ENCODE results near the gene FNTB. TPM values are rescaled to one million over a fixed set of nuclear protein-coding genes. Genes with fewer than 3 reads are reported as not detected.

FNTB gene
- total and polyA plus RNA-seq, 2 experiments from 2014 or later = 8.6 to 12.5 TPM

DNA sequence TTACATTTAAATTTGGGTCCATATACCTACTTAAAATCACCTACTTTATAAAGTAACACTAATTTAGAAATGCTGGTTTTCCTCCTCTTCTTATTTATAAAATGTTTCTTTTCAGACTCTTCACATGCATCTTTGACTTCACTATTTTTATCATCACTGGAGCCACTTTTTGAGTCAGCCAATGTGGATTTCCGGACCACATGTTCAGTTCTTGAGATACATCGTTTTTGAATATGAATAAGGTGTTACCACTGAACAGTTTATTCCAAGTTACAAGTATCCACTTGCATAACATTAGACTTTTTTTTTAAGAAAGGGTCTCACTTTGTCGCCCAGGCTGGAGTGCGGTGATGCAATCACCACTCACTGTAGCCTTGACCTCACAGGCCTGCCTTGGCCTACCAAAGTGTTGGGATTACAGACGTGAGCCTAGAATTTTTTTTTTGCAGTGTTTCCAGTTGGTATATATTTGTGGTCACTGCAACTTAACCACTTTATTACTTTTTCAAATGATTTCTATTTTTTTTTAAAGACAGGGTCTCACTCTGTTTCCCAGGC, 5.7 kb downstream of the FNTB start (continued):
- TF ChIP-seq, protein P1, sequence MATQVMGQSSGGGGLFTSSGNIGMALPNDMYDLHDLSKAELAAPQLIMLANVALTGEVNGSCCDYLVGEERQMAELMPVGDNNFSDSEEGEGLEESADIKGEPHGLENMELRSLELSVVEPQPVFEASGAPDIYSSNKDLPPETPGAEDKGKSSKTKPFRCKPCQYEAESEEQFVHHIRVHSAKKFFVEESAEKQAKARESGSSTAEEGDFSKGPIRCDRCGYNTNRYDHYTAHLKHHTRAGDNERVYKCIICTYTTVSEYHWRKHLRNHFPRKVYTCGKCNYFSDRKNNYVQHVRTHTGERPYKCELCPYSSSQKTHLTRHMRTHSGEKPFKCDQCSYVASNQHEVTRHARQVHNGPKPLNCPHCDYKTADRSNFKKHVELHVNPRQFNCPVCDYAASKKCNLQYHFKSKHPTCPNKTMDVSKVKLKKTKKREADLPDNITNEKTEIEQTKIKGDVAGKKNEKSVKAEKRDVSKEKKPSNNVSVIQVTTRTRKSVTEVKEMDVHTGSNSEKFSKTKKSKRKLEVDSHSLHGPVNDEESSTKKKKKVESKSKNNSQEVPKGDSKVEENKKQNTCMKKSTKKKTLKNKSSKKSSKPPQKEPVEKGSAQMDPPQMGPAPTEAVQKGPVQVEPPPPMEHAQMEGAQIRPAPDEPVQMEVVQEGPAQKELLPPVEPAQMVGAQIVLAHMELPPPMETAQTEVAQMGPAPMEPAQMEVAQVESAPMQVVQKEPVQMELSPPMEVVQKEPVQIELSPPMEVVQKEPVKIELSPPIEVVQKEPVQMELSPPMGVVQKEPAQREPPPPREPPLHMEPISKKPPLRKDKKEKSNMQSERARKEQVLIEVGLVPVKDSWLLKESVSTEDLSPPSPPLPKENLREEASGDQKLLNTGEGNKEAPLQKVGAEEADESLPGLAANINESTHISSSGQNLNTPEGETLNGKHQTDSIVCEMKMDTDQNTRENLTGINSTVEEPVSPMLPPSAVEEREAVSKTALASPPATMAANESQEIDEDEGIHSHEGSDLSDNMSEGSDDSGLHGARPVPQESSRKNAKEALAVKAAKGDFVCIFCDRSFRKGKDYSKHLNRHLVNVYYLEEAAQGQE (IDR thresholded peaks at IDR 0.05; ENCODE audit: unreplicated experiment) = no peak
- no peak for TF ChIP-seq POLR2AphosphoS5 (IDR thresholded peaks at IDR 0.05; ENCODE audit: low read depth)
- no peak for TF ChIP-seq EZH2 (IDR thresholded peaks at IDR 0.05; ENCODE audit: low read depth, unreplicated experiment)
- TF ChIP-seq JUNB (IDR thresholded peaks at IDR 0.05; ENCODE audit: unreplicated experiment) = no peak
- no peak for TF ChIP-seq ZNF114 (CRISPR knock-in tag; IDR thresholded peaks at IDR 0.05)
- no peak for TF ChIP-seq NANOG (IDR thresholded peaks at IDR 0.05; ENCODE audit: borderline replicate concordance)

- ATAC-seq (no peak), DNase-seq (ENCODE audit: low spot score) (no peak)
- Histone ChIP-seq H3K4me1 (ENCODE audit: insufficient read depth) (peaks cover 3% of the 10 kb centered on the region), H2AFZ (no peak overlapping the region), H3K36me3 (ENCODE audit: insufficient read depth) (no peaks in the 10 kb centered on the region), H3K79me2 (replicated peaks; ENCODE audit: insufficient read depth) (peaks cover 25% of the 10 kb centered on the region), H4K20me1 (replicated peaks; ENCODE audit: insufficient read depth) (peaks cover 6% of the 10 kb centered on the region; the same call in 1 of the 2 replicates), H3K27me3 (ENCODE audit: insufficient read depth) (no peaks in the 10 kb centered on the region), H3K4me2 (no peak overlapping the region), H3K4me3 (no peak overlapping the region), H3K27ac (ENCODE audit: low read depth) (no peak overlapping the region), H3K9me2 (ENCODE audit: insufficient read depth) (no peaks in the 10 kb centered on the region), H3F3A (replicated peaks; ENCODE audit: low read depth) (no peaks in the 10 kb centered on the region)
- Mint-ChIP-seq H3K4me1 (peaks cover 13% of the 10 kb centered on the region), H3K27ac (no peak overlapping the region), H3K27me3 (ENCODE audit: insufficient read depth, low read depth, poor library complexity) (peaks cover 3% of the 10 kb centered on the region), H3K9me3 (no peaks in the 10 kb centered on the region), H3K4me3 (no peak overlapping the region), H3K36me3 (ENCODE audit: low read depth) (no peaks in the 10 kb centered on the region)
- TF ChIP-seq, protein P2, sequence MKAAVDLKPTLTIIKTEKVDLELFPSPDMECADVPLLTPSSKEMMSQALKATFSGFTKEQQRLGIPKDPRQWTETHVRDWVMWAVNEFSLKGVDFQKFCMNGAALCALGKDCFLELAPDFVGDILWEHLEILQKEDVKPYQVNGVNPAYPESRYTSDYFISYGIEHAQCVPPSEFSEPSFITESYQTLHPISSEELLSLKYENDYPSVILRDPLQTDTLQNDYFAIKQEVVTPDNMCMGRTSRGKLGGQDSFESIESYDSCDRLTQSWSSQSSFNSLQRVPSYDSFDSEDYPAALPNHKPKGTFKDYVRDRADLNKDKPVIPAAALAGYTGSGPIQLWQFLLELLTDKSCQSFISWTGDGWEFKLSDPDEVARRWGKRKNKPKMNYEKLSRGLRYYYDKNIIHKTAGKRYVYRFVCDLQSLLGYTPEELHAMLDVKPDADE (IDR thresholded peaks at IDR 0.05) = no peak
- no peak for TF ChIP-seq JUNB (IDR thresholded peaks at IDR 0.05; ENCODE audit: unreplicated experiment)
- TF ChIP-seq, protein P3, sequence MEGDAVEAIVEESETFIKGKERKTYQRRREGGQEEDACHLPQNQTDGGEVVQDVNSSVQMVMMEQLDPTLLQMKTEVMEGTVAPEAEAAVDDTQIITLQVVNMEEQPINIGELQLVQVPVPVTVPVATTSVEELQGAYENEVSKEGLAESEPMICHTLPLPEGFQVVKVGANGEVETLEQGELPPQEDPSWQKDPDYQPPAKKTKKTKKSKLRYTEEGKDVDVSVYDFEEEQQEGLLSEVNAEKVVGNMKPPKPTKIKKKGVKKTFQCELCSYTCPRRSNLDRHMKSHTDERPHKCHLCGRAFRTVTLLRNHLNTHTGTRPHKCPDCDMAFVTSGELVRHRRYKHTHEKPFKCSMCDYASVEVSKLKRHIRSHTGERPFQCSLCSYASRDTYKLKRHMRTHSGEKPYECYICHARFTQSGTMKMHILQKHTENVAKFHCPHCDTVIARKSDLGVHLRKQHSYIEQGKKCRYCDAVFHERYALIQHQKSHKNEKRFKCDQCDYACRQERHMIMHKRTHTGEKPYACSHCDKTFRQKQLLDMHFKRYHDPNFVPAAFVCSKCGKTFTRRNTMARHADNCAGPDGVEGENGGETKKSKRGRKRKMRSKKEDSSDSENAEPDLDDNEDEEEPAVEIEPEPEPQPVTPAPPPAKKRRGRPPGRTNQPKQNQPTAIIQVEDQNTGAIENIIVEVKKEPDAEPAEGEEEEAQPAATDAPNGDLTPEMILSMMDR (conservative IDR thresholded peaks at IDR 0.05; ENCODE audit: low read depth in 2 of 2) = no peak
- TF ChIP-seq, protein P4, sequence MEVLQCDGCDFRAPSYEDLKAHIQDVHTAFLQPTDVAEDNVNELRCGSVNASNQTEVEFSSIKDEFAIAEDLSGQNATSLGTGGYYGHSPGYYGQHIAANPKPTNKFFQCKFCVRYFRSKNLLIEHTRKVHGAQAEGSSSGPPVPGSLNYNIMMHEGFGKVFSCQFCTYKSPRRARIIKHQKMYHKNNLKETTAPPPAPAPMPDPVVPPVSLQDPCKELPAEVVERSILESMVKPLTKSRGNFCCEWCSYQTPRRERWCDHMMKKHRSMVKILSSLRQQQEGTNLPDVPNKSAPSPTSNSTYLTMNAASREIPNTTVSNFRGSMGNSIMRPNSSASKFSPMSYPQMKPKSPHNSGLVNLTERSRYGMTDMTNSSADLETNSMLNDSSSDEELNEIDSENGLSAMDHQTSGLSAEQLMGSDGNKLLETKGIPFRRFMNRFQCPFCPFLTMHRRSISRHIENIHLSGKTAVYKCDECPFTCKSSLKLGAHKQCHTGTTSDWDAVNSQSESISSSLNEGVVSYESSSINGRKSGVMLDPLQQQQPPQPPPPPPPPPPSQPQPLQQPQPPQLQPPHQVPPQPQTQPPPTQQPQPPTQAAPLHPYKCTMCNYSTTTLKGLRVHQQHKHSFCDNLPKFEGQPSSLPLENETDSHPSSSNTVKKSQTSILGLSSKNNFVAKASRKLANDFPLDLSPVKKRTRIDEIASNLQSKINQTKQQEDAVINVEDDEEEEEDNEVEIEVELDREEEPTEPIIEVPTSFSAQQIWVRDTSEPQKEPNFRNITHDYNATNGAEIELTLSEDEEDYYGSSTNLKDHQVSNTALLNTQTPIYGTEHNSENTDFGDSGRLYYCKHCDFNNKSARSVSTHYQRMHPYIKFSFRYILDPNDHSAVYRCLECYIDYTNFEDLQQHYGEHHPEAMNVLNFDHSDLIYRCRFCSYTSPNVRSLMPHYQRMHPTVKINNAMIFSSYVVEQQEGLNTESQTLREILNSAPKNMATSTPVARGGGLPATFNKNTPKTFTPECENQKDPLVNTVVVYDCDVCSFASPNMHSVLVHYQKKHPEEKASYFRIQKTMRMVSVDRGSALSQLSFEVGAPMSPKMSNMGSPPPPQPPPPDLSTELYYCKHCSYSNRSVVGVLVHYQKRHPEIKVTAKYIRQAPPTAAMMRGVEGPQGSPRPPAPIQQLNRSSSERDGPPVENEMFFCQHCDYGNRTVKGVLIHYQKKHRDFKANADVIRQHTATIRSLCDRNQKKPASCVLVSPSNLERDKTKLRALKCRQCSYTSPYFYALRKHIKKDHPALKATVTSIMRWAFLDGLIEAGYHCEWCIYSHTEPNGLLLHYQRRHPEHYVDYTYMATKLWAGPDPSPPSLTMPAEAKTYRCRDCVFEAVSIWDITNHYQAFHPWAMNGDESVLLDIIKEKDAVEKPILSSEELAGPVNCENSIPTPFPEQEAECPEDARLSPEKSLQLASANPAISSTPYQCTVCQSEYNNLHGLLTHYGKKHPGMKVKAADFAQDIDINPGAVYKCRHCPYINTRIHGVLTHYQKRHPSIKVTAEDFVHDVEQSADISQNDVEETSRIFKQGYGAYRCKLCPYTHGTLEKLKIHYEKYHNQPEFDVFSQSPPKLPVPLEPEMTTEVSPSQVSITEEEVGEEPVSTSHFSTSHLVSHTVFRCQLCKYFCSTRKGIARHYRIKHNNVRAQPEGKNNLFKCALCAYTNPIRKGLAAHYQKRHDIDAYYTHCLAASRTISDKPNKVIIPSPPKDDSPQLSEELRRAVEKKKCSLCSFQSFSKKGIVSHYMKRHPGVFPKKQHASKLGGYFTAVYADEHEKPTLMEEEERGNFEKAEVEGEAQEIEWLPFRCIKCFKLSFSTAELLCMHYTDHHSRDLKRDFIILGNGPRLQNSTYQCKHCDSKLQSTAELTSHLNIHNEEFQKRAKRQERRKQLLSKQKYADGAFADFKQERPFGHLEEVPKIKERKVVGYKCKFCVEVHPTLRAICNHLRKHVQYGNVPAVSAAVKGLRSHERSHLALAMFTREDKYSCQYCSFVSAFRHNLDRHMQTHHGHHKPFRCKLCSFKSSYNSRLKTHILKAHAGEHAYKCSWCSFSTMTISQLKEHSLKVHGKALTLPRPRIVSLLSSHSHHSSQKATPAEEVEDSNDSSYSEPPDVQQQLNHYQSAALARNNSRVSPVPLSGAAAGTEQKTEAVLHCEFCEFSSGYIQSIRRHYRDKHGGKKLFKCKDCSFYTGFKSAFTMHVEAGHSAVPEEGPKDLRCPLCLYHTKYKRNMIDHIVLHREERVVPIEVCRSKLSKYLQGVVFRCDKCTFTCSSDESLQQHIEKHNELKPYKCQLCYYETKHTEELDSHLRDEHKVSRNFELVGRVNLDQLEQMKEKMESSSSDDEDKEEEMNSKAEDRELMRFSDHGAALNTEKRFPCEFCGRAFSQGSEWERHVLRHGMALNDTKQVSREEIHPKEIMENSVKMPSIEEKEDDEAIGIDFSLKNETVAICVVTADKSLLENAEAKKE (CRISPR knock-in tag; IDR thresholded peaks at IDR 0.05) = no peak
- TF ChIP-seq EZH2 (IDR thresholded peaks at IDR 0.05; ENCODE audit: low read depth, unreplicated experiment) = no peak
- TF ChIP-seq STAT1 (IDR thresholded peaks at IDR 0.05; ENCODE audit: unreplicated experiment) = no peak
- no peak for TF ChIP-seq EZH2phosphoT487 (IDR thresholded peaks at IDR 0.05; ENCODE audit: unreplicated experiment)
- TF ChIP-seq POLR2AphosphoS5 (IDR thresholded peaks at IDR 0.05; ENCODE audit: low read depth) = no peak
Observed at GRCh38 chr14:64993266-64993930, 6.7 kb downstream of the FNTB start.

All from GM23338 (cell line).